IMR-90 (cell line): ENCODE data around the gene NAE1.

ENCODE experiments used
- BHLHE40 ChIP-seq: fragments of 150-350 bp; IDR thresholded peaks from 2 replicates; pipeline ENCODE4 v1.6.1; 2016; ENCODE audit warnings: mild to moderate bottlenecking, low read depth, low read length
- CEBPB ChIP-seq: IDR thresholded peaks from 2 replicates; pipeline ENCODE4 v1.6.1; 2012; ENCODE audit warnings: low read depth, low read length, improper control_type of control experiment
- CHD1 ChIP-seq: IDR thresholded peaks from 2 replicates; pipeline ENCODE4 v1.6.1; 2012; ENCODE audit warnings: low read depth, low read length, improper control_type of control experiment
- CTCF ChIP-seq: conservative IDR thresholded peaks from 2 replicates; pipeline ENCODE4 v1.5.1; 2012; ENCODE audit warnings: mild to moderate bottlenecking, low read depth, low read length, improper control_type of control experiment
- ELK1 ChIP-seq: fragments of 150-350 bp; IDR thresholded peaks from 2 replicates; pipeline ENCODE4 v1.6.1; 2016; ENCODE audit warnings: low read depth, mild to moderate bottlenecking, low read length, moderate library complexity, borderline replicate concordance
- MAFK ChIP-seq: IDR thresholded peaks from 2 replicates; pipeline ENCODE4 v1.6.1; 2012; ENCODE audit warnings: low read depth, low read length, improper control_type of control experiment
- MAZ ChIP-seq: IDR thresholded peaks from 2 replicates; pipeline ENCODE4 v1.6.1; 2012; ENCODE audit warnings: low read depth, mild to moderate bottlenecking, low read length, improper control_type of control experiment, moderate library complexity, borderline replicate concordance
- MXI1 ChIP-seq: IDR thresholded peaks from 2 replicates; pipeline ENCODE4 v1.6.1; 2012; ENCODE audit warnings: low read depth, mild to moderate bottlenecking, low read length, moderate library complexity, borderline replicate concordance
- POLR2A ChIP-seq: IDR thresholded peaks from 2 replicates; pipeline ENCODE4 v1.6.1; 2012; ENCODE audit warnings: mild to moderate bottlenecking, low read depth, low read length
- RAD21 ChIP-seq: IDR thresholded peaks from 2 replicates; pipeline ENCODE4 v1.6.1; 2012; ENCODE audit warnings: low read length, improper control_type of control experiment
- RCOR1 ChIP-seq: IDR thresholded peaks from 2 replicates; pipeline ENCODE4 v1.6.1; 2012; ENCODE audit warnings: mild to moderate bottlenecking, low read length, improper control_type of control experiment; ENCODE audit not compliant: insufficient replicate concordance
- RFX5 ChIP-seq: IDR thresholded peaks from 2 replicates; pipeline ENCODE4 v1.8.0; 2012; ENCODE audit warnings: low read depth, mild to moderate bottlenecking, low read length, moderate library complexity
- SMC3 ChIP-seq: fragments of 150-350 bp; IDR thresholded peaks from 2 replicates; pipeline ENCODE4 v1.6.1; 2016; ENCODE audit warnings: low read depth, mild to moderate bottlenecking, antibody characterized with exemption, low read length, moderate library complexity
- USF2 ChIP-seq: fragments of 150-350 bp; IDR thresholded peaks from 2 replicates; pipeline ENCODE4 v1.6.1; 2017; ENCODE audit warnings: mild to moderate bottlenecking, antibody characterized with exemption, low read length, low read depth

- TF ChIP-seq CTCF (no peak), RFX5 (no peak), POLR2A (no peak), MXI1 (no peak), CEBPB (no peak), CHD1 (no peak), BHLHE40 (no peak), MAFK (no peak), USF2 (no peak), SMC3 (no peak), ELK1 (no peak), RAD21 (no peak), MAZ (no peak), RCOR1 (no peak)
Observed at GRCh38 chr16:66758086-66758485, 72.7 kb downstream of the NAE1 start.
